ENCODE measurements around the gene CEMIP. TPM values are rescaled to one million over a fixed set of nuclear protein-coding genes. Genes with fewer than 3 reads are reported as not detected.

The CEMIP gene
- polyA plus RNA-seq, 1 of the 3 experiments (the other 2 are of a cell fraction): 27.8 TPM

GRCh38 chr15:80918196-80918783 lies 139.1 kb downstream of the CEMIP start:
- Histone ChIP-seq H3K27me3 (ENCODE audit: insufficient read depth) (no peaks in the 10 kb centered on the region), H3F3A (replicated peaks; ENCODE audit: insufficient read depth) (no peaks in the 10 kb centered on the region), H3K27ac (ENCODE audit: low read depth in 2 of 2, low read length in 1 of 2) (no peak overlapping the region), H3K9ac (no peak overlapping the region), H3K4me1 (ENCODE audit: control insufficient read depth in 1 of 2, insufficient read depth in 2 of 2, low read depth in 1 of 2, low read length in 1 of 2) (no peaks in the 10 kb centered on the region; a peak in 1 of 4 replicates), H3K4me2 (no peak overlapping the region), H2AFZ (ENCODE audit: low read depth) (no peak overlapping the region), H3K4me3 (ENCODE audit: low read depth in 2 of 2, low read length in 1 of 2) (no peak overlapping the region), H3K9me3 (no peaks in the 10 kb centered on the region), H4K20me1 (ENCODE audit: insufficient read depth) (no peaks in the 10 kb centered on the region), H3K79me2 (ENCODE audit: insufficient read depth) (no peaks in the 10 kb centered on the region), H3K9me2 (no peaks in the 10 kb centered on the region), H3K36me3 (replicated peaks in 1 of 2; ENCODE audit: control insufficient read depth in 1 of 2, insufficient read depth in 2 of 2, low read length in 1 of 2) (peaks cover 0 to 8% of the 10 kb centered on the region in 2 experiments)
- ChIA-PET CTCF (no interaction called here), POLR2A (no interaction called here)
- TF ChIP-seq SIN3A (IDR thresholded peaks at IDR 0.05; ENCODE audit: borderline replicate concordance, low read depth, low read length) (no peak), USF2 (IDR thresholded peaks at IDR 0.05; ENCODE audit: borderline replicate concordance, low read depth, low read length) (no peak), YY1 (IDR thresholded peaks at IDR 0.05; ENCODE audit: low read depth) (no peak), EP300 (IDR thresholded peaks at IDR 0.05; ENCODE audit: borderline replicate concordance in 1 of 2, low read depth in 1 of 2, low read length in 1 of 2) (no peak), MAX (IDR thresholded peaks at IDR 0.05; ENCODE audit: low read depth) (no peak), MXI1 (IDR thresholded peaks at IDR 0.05; ENCODE audit: low read depth, low read length) (no peak)
- TF ChIP-seq, protein P1, sequence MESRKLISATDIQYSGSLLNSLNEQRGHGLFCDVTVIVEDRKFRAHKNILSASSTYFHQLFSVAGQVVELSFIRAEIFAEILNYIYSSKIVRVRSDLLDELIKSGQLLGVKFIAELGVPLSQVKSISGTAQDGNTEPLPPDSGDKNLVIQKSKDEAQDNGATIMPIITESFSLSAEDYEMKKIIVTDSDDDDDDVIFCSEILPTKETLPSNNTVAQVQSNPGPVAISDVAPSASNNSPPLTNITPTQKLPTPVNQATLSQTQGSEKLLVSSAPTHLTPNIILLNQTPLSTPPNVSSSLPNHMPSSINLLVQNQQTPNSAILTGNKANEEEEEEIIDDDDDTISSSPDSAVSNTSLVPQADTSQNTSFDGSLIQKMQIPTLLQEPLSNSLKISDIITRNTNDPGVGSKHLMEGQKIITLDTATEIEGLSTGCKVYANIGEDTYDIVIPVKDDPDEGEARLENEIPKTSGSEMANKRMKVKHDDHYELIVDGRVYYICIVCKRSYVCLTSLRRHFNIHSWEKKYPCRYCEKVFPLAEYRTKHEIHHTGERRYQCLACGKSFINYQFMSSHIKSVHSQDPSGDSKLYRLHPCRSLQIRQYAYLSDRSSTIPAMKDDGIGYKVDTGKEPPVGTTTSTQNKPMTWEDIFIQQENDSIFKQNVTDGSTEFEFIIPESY (IDR thresholded peaks at IDR 0.05; ENCODE audit: borderline replicate concordance, low read depth): no peak
- WGBS (ENCODE audit: low lambda C conversion rate): 76% methylated on average over 5 of the region's 5 CpGs
- DNase-seq: no peak

DNA sequence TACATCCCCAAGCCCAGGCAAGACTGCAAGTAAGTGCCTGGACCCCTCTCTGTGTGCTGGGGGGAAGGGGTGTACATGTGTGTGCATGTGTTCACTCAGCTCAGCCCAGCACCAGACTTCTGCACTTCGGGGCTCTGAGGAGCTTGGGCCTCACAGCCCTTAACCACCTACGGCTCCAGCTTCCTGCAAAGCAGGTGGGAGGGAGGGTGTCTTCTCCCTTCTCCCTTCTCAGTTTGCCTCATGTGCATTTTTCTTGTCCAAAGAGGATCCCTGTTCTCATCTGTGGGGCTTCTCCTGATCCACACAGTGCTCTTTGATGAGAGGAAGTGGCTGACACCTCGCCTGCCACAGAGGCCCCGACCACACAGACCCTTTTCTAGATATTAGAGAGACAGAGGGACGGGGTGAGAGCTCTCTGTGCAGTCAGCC lies 141.1 kb downstream of the CEMIP start:
- Histone ChIP-seq H3K27me3 (ENCODE audit: insufficient read depth) (no peaks in the 10 kb centered on the region), H3K79me2 (ENCODE audit: insufficient read depth) (no peaks in the 10 kb centered on the region), H3K9me2 (no peaks in the 10 kb centered on the region), H3K9ac (no peak overlapping the region), H3K4me3 (ENCODE audit: low read depth in 2 of 2, low read length in 1 of 2) (no peak overlapping the region), H3F3A (replicated peaks; ENCODE audit: insufficient read depth) (no peaks in the 10 kb centered on the region), H4K20me1 (ENCODE audit: insufficient read depth) (no peaks in the 10 kb centered on the region), H3K27ac (ENCODE audit: low read depth in 2 of 2, low read length in 1 of 2) (no peak overlapping the region), H3K36me3 (replicated peaks in 1 of 2; ENCODE audit: control insufficient read depth in 1 of 2, insufficient read depth in 2 of 2, low read length in 1 of 2) (peaks cover 4 to 21% of the 10 kb centered on the region in 2 experiments), H3K9me3 (no peaks in the 10 kb centered on the region), H2AFZ (ENCODE audit: low read depth) (no peak overlapping the region), H3K4me2 (no peak overlapping the region), H3K4me1 (ENCODE audit: control insufficient read depth in 1 of 2, insufficient read depth in 2 of 2, low read depth in 1 of 2, low read length in 1 of 2) (no peaks in the 10 kb centered on the region; a peak in 1 of 4 replicates)
- 68% methylated on average over 5 of the region's 5 CpGs for WGBS (ENCODE audit: low lambda C conversion rate)
- DNase-seq: no peak
- CTCF ChIA-PET: interaction anchor here (1.6 kb wide), 1 partner anchor 50 kb away, joined by 5 read pairs; no protein-coding TSS in a partner anchor
- POLR2A ChIA-PET: no interaction called here
- TF ChIP-seq MAX (IDR thresholded peaks at IDR 0.05; ENCODE audit: low read depth): no peak
- no peak for TF ChIP-seq SMC3 (IDR thresholded peaks at IDR 0.05; ENCODE audit: low read depth, low read length)
- TF ChIP-seq IRF3 (IDR thresholded peaks at IDR 0.05; ENCODE audit: low read depth, low read length): no peak
- TF ChIP-seq MXI1 (IDR thresholded peaks at IDR 0.05; ENCODE audit: low read depth, low read length): no peak
- no peak for TF ChIP-seq CHD2 (IDR thresholded peaks at IDR 0.05; ENCODE audit: low read length, partially characterized antibody)
- TF ChIP-seq RAD21 (IDR thresholded peaks at IDR 0.05; ENCODE audit: low read length): no peak
- no peak for TF ChIP-seq RXRA (IDR thresholded peaks at IDR 0.05; ENCODE audit: borderline replicate concordance, low read depth)
- no peak for TF ChIP-seq NFIC (IDR thresholded peaks at IDR 0.05; ENCODE audit: borderline replicate concordance)
- no peak for TF ChIP-seq EZH2phosphoT487 (IDR thresholded peaks at IDR 0.05; ENCODE audit: borderline replicate concordance, low read depth)
- TF ChIP-seq NRF1 (IDR thresholded peaks at IDR 0.05; ENCODE audit: low read depth, low read length): no peak
- no peak for TF ChIP-seq CTCF (IDR thresholded peaks at IDR 0.05)
